ENCODE results near the gene ITIH4.

ITIH4 gene

GRCh38 chr3:52847726-52848125 is 17.3 kb upstream of the ITIH4 start:
- DNase-seq = no peak

GRCh38 chr3:52847241-52847640 is 16.8 kb upstream of the ITIH4 start:
- no peak for DNase-seq

- DNase-seq = no peak
Measured at GRCh38 chr3:52846432-52846965, 16.0 kb upstream of the ITIH4 start.

- no peak for DNase-seq
Measured at GRCh38 chr3:52845691-52846431, 15.4 kb upstream of the ITIH4 start.

- no peak for DNase-seq
Measured at GRCh38 chr3:52845157-52845556, 14.7 kb upstream of the ITIH4 start.

- no peak for DNase-seq
Measured at GRCh38 chr3:52844290-52844975, 14.0 kb upstream of the ITIH4 start.

- DNase-seq = no peak
Measured at GRCh38 chr3:52843881-52844280, 13.4 kb upstream of the ITIH4 start.

- no peak for DNase-seq
Measured at GRCh38 chr3:52843108-52843865, 12.8 kb upstream of the ITIH4 start.

GRCh38 chr3:52842424-52842823 is 12.0 kb upstream of the ITIH4 start:
- DNase-seq = no peak

- no peak for DNase-seq
Measured at GRCh38 chr3:52841981-52842340, 11.5 kb upstream of the ITIH4 start.

- DNase-seq = no peak
Measured at GRCh38 chr3:52841211-52841980, 10.9 kb upstream of the ITIH4 start.

- no peak for DNase-seq
Measured at GRCh38 chr3:52839892-52840545, 9.5 kb upstream of the ITIH4 start.

- no peak for DNase-seq
Measured at GRCh38 chr3:52839268-52839575, 8.8 kb upstream of the ITIH4 start.

- peak; percentile 7 for DNase-seq
Measured at GRCh38 chr3:52838561-52839267, 8.2 kb upstream of the ITIH4 start.

GRCh38 chr3:52836986-52837385 is 6.5 kb upstream of the ITIH4 start:
- no peak for DNase-seq

GRCh38 chr3:52836471-52836845 is 6.0 kb upstream of the ITIH4 start:
- DNase-seq = no peak

GRCh38 chr3:52835766-52836470 is 5.4 kb upstream of the ITIH4 start:
- DNase-seq = no peak

- no peak for DNase-seq
Measured at GRCh38 chr3:52834871-52835501, 4.5 kb upstream of the ITIH4 start, which contains the start of gene MUSTN1. Gene MUSTN1 (minus strand): TSS chr3:52835019. CDS start chr3:52834948, 71 bp downstream.

GRCh38 chr3:52833202-52833601 is 2.7 kb upstream of the ITIH4 start:
- no peak for DNase-seq

GRCh38 chr3:52831500-52832301 is 1.2 kb upstream of the ITIH4 start:
- no peak for DNase-seq

Measured in central memory CD4-positive, alpha-beta T cell (primary cell).